ENCODE measurements around the gene HS3ST1. TPM values are rescaled to one million over a fixed set of nuclear protein-coding genes. Genes with fewer than 3 reads are reported as not detected.
A peak's percentile ranks its signal among the peaks of the same experiment; 100 is the strongest.

HS3ST1 gene
- total RNA-seq, 2 donors from 2014 or later = not detected

DNA sequence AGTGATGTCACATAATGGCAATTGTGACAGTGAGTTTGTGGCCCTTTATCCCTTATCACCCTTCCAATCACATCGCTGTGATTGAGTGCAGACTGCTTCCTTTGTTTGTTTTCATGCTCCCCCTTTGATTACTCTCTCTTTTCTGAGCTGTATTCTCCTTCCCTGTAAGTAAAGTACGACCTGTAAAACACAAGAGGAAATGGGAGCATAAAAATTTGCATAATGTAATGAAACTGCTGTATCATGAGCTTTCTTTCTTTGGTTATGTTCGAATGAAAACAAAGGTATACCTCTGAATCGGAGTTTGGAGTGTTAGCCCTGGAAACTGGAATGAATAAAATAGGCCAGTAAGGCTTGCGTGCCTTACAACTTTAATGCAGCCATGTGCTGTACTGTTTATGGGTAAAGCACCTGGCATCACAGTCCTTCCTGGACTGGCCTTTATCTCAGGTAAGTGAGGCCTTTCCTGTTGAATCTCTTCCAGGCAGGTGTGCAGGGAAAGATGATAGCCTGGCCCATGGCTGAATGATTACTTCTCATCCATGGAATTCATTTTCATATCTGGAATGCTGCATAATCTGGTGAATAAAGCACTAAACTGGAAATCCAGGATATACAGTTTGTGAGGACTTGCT lies 26.6 kb upstream of the HS3ST1 start:
- peaks cover 1 to 7% of the 10 kb centered on the region in 2 donors for H3K9me3 Mint-ChIP-seq
- no peak for ATAC-seq (replicated peaks in 1 of 2)
- peaks cover 8% of the 10 kb centered on the region for H3K27me3 Mint-ChIP-seq (ENCODE audit: low read depth)
- no peak overlapping the region for H3K4me3 Mint-ChIP-seq
- H3K36me3 Mint-ChIP-seq (ENCODE audit: insufficient read depth in 2 of 2) = peaks cover 3 to 6% of the 10 kb centered on the region in 2 donors
- H3K4me1 Mint-ChIP-seq (ENCODE audit: low read depth) = peaks cover 11% of the 10 kb centered on the region
- no peak overlapping the region for H3K27ac Mint-ChIP-seq
- no peak for DNase-seq

DNA sequence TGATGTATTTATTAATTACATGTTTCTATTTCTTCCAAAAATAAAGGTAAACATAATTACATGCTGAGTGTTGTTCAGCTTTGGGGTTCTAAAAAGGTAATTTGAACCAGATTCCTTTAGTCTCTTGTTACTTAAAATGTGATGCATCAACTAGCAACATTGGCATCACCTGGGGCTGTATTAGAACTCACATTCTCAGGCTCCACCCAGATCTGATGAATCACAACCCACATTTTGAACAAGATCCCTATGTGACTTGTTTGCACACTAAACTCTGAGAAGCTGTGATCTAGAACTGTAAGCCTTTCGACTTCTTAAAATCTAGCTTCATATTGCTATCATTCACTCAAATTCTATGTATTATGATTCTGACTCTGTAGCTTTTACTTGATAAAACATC lies 23.0 kb upstream of the HS3ST1 start:
- no peak overlapping the region for H3K4me3 Mint-ChIP-seq
- peaks cover 8% of the 10 kb centered on the region for H3K27me3 Mint-ChIP-seq (ENCODE audit: low read depth)
- peaks cover 11% of the 10 kb centered on the region for H3K4me1 Mint-ChIP-seq (ENCODE audit: low read depth)
- no peak overlapping the region for H3K27ac Mint-ChIP-seq
- H3K9me3 Mint-ChIP-seq = no peaks in the 10 kb centered on the region
- DNase-seq (no peak), ATAC-seq (replicated peaks in 1 of 2) (no peak)
- H3K36me3 Mint-ChIP-seq (ENCODE audit: insufficient read depth in 2 of 2) = peaks cover 0 to 2% of the 10 kb centered on the region in 2 donors

DNA sequence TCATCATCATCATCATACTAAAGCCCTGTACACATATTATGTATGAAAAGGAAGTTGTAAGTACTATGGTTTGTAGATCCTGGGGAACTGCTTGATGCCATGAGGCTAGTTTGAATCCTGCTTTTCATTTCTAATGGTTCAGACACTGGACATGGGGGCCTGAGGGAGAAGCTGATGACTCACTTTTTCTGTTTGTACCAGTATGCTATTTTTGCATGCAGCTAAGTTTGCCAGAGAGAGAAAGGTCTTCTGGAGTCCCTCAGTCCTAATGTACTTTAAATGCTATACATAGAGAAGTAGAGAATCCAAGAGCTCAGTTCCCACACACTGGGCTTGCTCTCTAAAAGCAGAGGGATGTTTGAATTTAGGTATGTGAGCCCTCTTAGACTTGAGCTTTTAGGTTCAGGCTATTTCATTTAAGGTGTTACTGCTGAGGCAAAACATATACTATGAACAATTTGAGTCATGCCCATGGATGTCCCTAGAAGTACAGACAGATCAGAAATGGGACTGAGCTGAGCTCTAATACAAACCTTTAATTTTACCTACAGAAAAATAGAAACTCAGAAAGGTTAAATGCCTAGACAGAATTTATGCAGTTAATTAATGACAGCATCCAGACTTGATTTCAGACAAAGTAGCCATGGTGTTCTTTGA lies 17.6 kb upstream of the HS3ST1 start:
- H3K27me3 Mint-ChIP-seq (ENCODE audit: low read depth) = peaks cover 8% of the 10 kb centered on the region
- no peak overlapping the region for H3K27ac Mint-ChIP-seq
- peaks cover 0 to 2% of the 10 kb centered on the region in 2 donors for H3K36me3 Mint-ChIP-seq (ENCODE audit: insufficient read depth in 2 of 2)
- H3K4me1 Mint-ChIP-seq (ENCODE audit: low read depth) = peaks cover 15% of the 10 kb centered on the region
- DNase-seq (no peak), ATAC-seq (replicated peaks in 1 of 2) (no peak)
- no peak overlapping the region for H3K4me3 Mint-ChIP-seq
- H3K9me3 Mint-ChIP-seq = no peaks in the 10 kb centered on the region

DNA sequence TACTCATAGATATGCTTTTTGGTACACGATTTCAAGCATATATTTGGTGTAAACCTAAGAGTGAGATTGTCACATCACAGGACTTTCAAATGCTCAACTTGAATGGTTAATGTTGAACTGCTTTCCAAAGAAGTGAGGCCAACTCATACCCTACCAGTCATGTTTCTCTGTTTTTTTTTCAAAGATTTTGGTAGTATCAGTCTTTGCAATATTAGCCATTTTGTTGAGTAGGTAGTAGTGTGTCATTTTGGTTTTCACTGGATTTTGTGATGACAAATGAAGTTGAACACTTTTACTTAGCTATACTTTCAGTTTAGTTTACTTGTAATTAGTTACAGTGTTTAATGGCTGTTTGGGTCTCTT lies 12.5 kb upstream of the HS3ST1 start:
- ATAC-seq (replicated peaks in 1 of 2) = peak; percentile 73 to 87
- H3K4me1 Mint-ChIP-seq (ENCODE audit: low read depth) = peaks cover 25% of the 10 kb centered on the region
- H3K4me3 Mint-ChIP-seq = peak overlapping the region in 1 of 2 donors; percentile 46
- no peaks in the 10 kb centered on the region for H3K36me3 Mint-ChIP-seq (ENCODE audit: insufficient read depth in 2 of 2)
- H3K9me3 Mint-ChIP-seq = no peaks in the 10 kb centered on the region
- no peak for DNase-seq
- H3K27me3 Mint-ChIP-seq (ENCODE audit: low read depth) = no peaks in the 10 kb centered on the region
- peak overlapping the region; percentile 77 for H3K27ac Mint-ChIP-seq

DNA sequence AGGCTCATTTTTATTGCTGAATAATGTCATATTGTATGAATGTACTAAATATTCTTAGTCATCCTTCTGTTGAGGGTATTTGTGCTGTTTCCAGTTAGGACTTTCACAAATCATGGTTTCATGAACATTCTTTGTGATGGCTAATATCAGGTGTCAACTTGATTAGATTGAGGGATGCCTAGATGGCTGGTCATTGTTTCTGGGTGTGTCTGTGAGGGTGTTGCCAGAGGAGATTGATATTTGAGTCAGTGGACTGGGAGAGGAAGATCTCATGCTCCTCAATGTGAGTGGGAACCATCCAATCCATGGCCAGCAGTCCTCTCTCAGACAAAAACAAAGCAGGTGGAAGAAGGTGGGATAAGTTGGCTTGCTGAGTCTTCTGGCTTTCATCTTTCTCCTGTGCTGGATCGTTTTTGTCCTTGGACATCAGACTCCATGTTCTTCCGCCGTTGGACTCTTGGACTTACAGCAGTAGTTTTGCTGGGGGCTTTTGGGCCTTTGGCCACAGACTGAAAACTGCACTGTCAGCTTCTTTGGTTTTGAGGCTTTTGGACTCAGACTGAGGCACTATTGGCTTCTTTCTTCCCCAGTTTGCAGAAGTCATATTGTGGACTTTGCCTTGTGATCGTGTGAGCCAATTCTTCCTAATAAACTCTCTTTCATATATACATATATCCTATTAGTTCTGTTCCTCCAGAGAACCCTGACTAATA lies 11.9 kb upstream of the HS3ST1 start:
- Mint-ChIP-seq H3K36me3 (ENCODE audit: insufficient read depth in 2 of 2) (no peaks in the 10 kb centered on the region), H3K27me3 (ENCODE audit: low read depth) (no peaks in the 10 kb centered on the region), H3K4me3 (peak overlapping the region in 1 of 2 donors; percentile 46), H3K27ac (peak overlapping the region; percentile 77), H3K9me3 (no peaks in the 10 kb centered on the region), H3K4me1 (ENCODE audit: low read depth) (peaks cover 25% of the 10 kb centered on the region)
- ATAC-seq (replicated peaks in 1 of 2) (no peak), DNase-seq (no peak)

DNA sequence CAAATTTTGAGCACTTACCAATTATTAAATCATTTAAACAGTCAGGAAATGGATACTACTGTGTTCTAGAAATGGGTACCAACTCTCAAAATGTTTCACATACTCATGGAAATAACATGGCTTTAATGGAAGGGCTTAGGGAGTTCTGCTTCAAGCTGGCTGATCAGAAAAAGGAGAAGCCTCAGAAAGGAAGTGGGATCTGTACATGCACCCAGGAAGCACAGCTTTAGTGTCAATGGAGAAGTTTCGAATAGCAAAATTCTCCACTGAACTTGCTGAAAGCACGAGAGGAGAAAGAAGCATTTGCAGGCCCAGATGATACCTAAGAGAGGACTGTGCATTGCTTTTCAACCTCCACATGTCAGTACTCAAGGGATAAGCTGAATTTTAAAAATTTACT lies 11.1 kb upstream of the HS3ST1 start:
- peaks cover 25% of the 10 kb centered on the region for H3K4me1 Mint-ChIP-seq (ENCODE audit: low read depth)
- no peaks in the 10 kb centered on the region for H3K27me3 Mint-ChIP-seq (ENCODE audit: low read depth)
- H3K4me3 Mint-ChIP-seq = no peak overlapping the region
- no peaks in the 10 kb centered on the region for H3K36me3 Mint-ChIP-seq (ENCODE audit: insufficient read depth in 2 of 2)
- no peak overlapping the region for H3K27ac Mint-ChIP-seq
- DNase-seq (no peak), ATAC-seq (replicated peaks in 1 of 2) (no peak)
- H3K9me3 Mint-ChIP-seq = no peaks in the 10 kb centered on the region

DNA sequence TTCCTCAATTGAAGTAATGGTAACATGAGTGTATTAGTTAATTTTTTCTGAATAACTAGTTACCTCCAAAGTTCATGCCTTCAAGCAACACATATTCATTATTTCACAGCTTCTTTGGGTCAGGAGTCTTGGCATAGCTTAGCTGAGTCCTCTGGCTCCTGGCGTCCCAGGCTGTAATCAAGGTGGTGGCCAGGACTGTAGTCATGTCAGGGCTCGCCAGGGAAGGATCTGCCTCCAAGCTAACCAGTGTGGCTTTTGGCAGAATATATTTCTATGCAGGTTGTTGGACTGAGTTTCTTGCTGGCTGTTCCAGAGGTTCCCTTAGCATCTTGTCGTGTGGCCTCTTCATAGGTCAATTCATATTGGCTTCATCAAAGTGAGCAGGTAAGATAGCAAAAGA lies 10.0 kb upstream of the HS3ST1 start:
- DNase-seq (no peak), ATAC-seq (replicated peaks in 1 of 2) (no peak)
- Mint-ChIP-seq H3K9me3 (no peaks in the 10 kb centered on the region), H3K27ac (no peak overlapping the region), H3K4me3 (no peak overlapping the region), H3K27me3 (ENCODE audit: low read depth) (no peaks in the 10 kb centered on the region), H3K36me3 (ENCODE audit: insufficient read depth in 2 of 2) (no peaks in the 10 kb centered on the region), H3K4me1 (ENCODE audit: low read depth) (peaks cover 25% of the 10 kb centered on the region)

DNA sequence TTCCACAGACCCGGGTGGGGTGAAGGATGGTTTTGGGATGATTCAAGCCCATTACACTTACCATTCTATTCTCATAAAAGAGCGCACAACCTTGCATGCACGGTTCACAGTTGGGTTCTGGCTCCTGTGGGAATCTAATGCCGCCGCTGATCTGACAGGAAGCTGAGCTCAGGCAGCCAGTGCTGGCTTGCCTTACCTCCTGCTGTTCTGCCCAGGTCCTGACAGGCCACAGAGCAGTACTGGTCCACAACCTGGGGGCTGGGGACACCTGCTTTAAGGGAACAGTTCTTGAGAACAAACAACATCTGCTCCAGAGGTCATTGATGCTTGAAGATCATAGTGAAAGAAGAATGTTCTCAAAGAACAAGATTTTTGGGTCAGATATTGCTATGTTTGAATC lies 8.0 kb upstream of the HS3ST1 start:
- DNase-seq (no peak), ATAC-seq (replicated peaks in 1 of 2) (no peak)
- H3K4me3 Mint-ChIP-seq = no peak overlapping the region
- H3K36me3 Mint-ChIP-seq (ENCODE audit: insufficient read depth in 2 of 2) = no peaks in the 10 kb centered on the region
- H3K27me3 Mint-ChIP-seq (ENCODE audit: low read depth) = peaks cover 10% of the 10 kb centered on the region
- H3K27ac Mint-ChIP-seq = no peak overlapping the region
- no peaks in the 10 kb centered on the region for H3K9me3 Mint-ChIP-seq
- peaks cover 13% of the 10 kb centered on the region for H3K4me1 Mint-ChIP-seq (ENCODE audit: low read depth)

DNA sequence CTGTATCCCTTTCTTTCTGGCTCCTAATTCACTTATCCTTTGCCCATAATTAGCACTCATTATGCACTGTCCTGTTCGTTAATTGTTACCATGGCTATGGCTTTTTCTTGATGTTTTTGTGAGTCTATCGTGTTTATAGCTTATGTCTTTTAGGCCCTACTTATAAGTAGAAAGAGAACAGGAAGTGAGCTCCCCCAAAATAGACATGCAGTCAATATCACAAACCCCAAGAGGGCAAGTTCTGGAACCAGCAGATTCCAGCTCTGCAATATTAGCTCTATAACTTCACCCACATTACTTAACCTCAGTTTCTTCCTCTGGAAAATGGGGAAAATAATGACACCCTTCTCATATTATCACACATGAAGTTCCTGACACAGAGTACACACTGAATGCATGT lies 7.4 kb upstream of the HS3ST1 start:
- no peak for DNase-seq
- Mint-ChIP-seq H3K4me1 (ENCODE audit: low read depth) (peaks cover 9% of the 10 kb centered on the region), H3K4me3 (no peak overlapping the region), H3K27me3 (ENCODE audit: low read depth) (peaks cover 15% of the 10 kb centered on the region), H3K9me3 (no peaks in the 10 kb centered on the region), H3K36me3 (ENCODE audit: insufficient read depth in 2 of 2) (no peaks in the 10 kb centered on the region), H3K27ac (no peak overlapping the region)
- ATAC-seq (replicated peaks in 1 of 2) = no peak

DNA sequence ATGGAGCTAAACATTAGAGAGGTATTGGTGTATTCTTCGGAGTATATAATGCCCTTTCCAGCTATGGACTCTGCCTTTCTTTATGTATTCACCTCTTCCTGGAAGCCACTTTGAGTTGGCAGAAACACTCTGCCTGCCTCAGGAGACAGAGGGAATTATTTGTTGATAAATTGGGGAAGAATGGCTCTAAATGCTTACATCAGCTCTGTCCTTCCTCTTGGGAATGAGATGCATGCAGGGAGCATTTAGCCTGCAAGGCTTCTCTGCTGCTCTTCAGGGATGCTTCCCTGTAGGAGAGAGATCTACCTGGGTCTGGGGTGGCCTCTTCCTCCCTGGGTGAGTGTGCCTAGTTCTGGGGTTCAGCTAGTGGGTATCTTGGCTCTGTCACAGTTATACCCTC lies 6.9 kb upstream of the HS3ST1 start:
- Mint-ChIP-seq H3K27me3 (ENCODE audit: low read depth) (peaks cover 19% of the 10 kb centered on the region), H3K9me3 (no peaks in the 10 kb centered on the region), H3K4me3 (no peak overlapping the region), H3K4me1 (ENCODE audit: low read depth) (peaks cover 4% of the 10 kb centered on the region), H3K27ac (no peak overlapping the region), H3K36me3 (ENCODE audit: insufficient read depth in 2 of 2) (no peaks in the 10 kb centered on the region)
- ATAC-seq (replicated peaks in 1 of 2) (no peak), DNase-seq (no peak)

DNA sequence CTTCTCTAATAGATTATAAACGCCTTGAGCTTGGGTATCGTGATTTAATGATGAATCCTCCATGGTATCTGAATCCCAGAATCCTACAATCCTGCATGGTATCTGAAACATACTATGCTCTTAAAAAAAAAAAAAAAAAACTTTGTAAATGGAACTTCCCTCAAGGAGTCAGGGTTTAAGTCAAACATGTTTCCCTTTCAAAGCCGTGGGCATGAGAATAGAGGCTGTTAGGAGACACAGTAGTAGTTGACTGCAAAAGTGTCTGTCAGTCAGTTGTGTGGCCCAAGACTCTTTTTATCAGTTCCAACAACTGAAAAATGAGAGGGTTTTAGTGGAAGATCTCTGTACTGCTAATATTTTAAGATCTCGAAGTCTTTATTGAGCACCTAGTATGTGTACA lies 2.4 kb upstream of the HS3ST1 start:
- ATAC-seq (replicated peaks in 1 of 2) (no peak), DNase-seq (no peak)
- H3K36me3 Mint-ChIP-seq (ENCODE audit: insufficient read depth in 2 of 2) = no peaks in the 10 kb centered on the region
- no peaks in the 10 kb centered on the region for H3K9me3 Mint-ChIP-seq
- no peak overlapping the region for H3K4me3 Mint-ChIP-seq
- H3K4me1 Mint-ChIP-seq (ENCODE audit: low read depth) = peaks cover 16% of the 10 kb centered on the region
- no peak overlapping the region for H3K27ac Mint-ChIP-seq
- H3K27me3 Mint-ChIP-seq (ENCODE audit: low read depth) = peaks cover 40% of the 10 kb centered on the region

DNA sequence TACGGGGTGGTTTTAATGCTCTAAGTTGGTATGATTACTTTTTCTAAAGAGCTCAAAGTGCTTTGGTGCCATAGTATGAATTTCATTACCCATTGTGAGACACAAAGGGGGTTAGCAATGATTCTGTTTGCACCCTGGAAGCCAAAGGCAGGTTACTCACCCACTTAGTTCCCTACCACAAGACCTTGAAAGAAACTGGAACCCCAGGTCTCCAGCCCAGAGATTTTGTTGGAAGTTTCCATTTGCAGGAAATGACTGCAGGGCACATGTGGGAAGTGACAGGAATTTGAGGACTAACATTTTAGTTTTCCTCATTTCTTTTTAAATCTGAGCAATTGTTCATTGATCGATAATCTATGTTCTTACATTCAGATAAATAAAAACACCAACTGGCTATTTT lies 1.8 kb upstream of the HS3ST1 start:
- no peak for ATAC-seq (replicated peaks in 1 of 2)
- H3K27ac Mint-ChIP-seq = no peak overlapping the region
- H3K9me3 Mint-ChIP-seq = no peaks in the 10 kb centered on the region
- no peak for DNase-seq
- H3K4me1 Mint-ChIP-seq (ENCODE audit: low read depth) = peaks cover 16% of the 10 kb centered on the region
- H3K27me3 Mint-ChIP-seq (ENCODE audit: low read depth) = peaks cover 40% of the 10 kb centered on the region
- H3K4me3 Mint-ChIP-seq = no peak overlapping the region
- H3K36me3 Mint-ChIP-seq (ENCODE audit: insufficient read depth in 2 of 2) = no peaks in the 10 kb centered on the region

DNA sequence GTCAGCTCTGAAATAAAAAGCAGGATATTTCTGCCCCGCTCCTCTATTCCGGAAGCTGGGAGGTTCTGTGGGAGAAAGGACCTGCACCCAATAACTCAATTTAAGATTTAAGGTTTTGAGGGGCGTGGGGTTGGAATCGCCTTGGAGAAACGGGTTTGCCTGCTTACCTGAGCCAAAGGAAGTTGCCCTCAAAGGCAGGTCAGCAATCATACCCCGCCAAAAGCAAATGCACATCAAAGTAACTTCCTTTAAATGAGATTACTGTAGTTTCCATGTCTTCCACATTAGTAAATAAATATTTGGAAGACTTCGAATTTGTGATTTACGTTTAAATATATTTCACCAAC lies 978 bp upstream of the HS3ST1 start:
- peaks cover 16% of the 10 kb centered on the region for H3K4me1 Mint-ChIP-seq (ENCODE audit: low read depth)
- H3K27me3 Mint-ChIP-seq (ENCODE audit: low read depth) = peaks cover 40% of the 10 kb centered on the region
- H3K4me3 Mint-ChIP-seq = peak overlapping the region; percentile 75 to 81
- H3K9me3 Mint-ChIP-seq = no peaks in the 10 kb centered on the region
- H3K36me3 Mint-ChIP-seq (ENCODE audit: insufficient read depth in 2 of 2) = no peaks in the 10 kb centered on the region
- DNase-seq (no peak), ATAC-seq (replicated peaks in 1 of 2) (no peak)
- no peak overlapping the region for H3K27ac Mint-ChIP-seq
